ENCODE measurements around the gene MZF1.

Gene MZF1

DNA sequence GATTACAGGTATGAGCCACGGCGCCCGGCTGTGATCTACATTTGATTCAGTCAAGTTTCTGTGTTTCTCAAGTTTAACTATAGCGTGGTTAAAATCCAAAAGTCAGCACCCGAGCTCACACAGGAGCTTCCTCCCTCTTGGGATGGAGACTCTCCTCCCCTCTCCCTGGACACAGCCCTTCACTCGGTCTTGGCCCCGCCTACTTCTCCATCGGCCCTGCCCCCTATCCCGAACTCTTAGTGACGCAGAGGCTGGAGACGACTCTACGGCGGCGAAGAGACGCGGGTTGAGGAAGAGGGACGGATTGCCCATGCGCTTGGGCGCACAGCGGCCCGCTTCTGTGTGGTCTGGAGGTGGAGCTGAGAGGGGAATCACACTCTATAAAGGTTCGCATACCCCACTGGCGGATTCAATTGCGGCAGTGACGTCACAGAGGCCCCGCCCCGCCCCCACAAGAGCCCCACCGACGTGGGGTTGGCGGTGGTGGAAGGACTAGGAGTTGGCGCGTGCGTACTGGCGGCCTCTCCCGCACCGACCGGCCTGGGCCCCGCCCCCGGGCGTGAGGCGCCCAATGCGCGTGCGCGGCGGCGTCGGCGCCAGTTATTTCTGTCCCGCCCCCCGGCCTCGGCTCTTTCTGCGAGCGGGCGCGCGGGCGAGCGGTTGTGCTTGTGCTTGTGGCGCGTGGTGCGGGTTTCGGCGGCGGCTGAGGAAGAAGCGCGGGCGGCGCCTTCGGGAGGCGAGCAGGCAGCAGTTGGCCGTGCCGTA is 29.1 kb downstream of the MZF1 start, which contains the start of gene TRIM28 (continued):
- TF ChIP-seq, protein P1, sequence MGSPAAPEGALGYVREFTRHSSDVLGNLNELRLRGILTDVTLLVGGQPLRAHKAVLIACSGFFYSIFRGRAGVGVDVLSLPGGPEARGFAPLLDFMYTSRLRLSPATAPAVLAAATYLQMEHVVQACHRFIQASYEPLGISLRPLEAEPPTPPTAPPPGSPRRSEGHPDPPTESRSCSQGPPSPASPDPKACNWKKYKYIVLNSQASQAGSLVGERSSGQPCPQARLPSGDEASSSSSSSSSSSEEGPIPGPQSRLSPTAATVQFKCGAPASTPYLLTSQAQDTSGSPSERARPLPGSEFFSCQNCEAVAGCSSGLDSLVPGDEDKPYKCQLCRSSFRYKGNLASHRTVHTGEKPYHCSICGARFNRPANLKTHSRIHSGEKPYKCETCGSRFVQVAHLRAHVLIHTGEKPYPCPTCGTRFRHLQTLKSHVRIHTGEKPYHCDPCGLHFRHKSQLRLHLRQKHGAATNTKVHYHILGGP (tag by site-specific recombination; IDR thresholded peaks at IDR 0.05): no peak
- TF ChIP-seq, protein P2, sequence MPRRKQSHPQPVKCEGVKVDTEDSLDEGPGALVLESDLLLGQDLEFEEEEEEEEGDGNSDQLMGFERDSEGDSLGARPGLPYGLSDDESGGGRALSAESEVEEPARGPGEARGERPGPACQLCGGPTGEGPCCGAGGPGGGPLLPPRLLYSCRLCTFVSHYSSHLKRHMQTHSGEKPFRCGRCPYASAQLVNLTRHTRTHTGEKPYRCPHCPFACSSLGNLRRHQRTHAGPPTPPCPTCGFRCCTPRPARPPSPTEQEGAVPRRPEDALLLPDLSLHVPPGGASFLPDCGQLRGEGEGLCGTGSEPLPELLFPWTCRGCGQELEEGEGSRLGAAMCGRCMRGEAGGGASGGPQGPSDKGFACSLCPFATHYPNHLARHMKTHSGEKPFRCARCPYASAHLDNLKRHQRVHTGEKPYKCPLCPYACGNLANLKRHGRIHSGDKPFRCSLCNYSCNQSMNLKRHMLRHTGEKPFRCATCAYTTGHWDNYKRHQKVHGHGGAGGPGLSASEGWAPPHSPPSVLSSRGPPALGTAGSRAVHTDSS (tag by site-specific recombination; IDR thresholded peaks at IDR 0.05): 0 out of 2 replicates have a peak, but pooled peaks have one; percentile 17
- TF ChIP-seq ZNF366 (tag by site-specific recombination; conservative IDR thresholded peaks at IDR 0.05): peak; percentile 79
- TF ChIP-seq, protein P3, sequence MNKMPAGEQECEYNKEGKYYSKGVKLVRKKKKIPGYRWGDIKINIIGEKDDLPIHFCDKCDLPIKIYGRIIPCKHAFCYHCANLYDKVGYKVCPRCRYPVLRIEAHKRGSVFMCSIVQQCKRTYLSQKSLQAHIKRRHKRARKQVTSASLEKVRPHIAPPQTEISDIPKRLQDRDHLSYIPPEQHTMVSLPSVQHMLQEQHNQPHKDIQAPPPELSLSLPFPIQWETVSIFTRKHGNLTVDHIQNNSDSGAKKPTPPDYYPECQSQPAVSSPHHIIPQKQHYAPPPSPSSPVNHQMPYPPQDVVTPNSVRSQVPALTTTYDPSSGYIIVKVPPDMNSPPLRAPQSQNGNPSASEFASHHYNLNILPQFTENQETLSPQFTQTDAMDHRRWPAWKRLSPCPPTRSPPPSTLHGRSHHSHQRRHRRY (tag by site-specific recombination; IDR thresholded peaks at IDR 0.05): no peak
- TF ChIP-seq FEZF1 (tag by site-specific recombination; IDR thresholded peaks at IDR 0.05): peak; percentile 48; the same call in 1 of the 2 replicates
- peak; percentile 35; the same call in 1 of the 2 replicates for TF ChIP-seq ZNF600 (tag by site-specific recombination; IDR thresholded peaks at IDR 0.05)
- TF ChIP-seq ZNF629 (tag by site-specific recombination; IDR thresholded peaks at IDR 0.05): peak; percentile 98
- TF ChIP-seq ZNF660 (tag by site-specific recombination; IDR thresholded peaks at IDR 0.05): peak; percentile 85
- TF ChIP-seq ZNF585B (tag by site-specific recombination; IDR thresholded peaks at IDR 0.05): no peak
- TF ChIP-seq ZNF501 (tag by site-specific recombination; IDR thresholded peaks at IDR 0.05): peak; percentile 61; the same call in 1 of the 2 replicates
- TF ChIP-seq ZBTB7A (tag by site-specific recombination; IDR thresholded peaks at IDR 0.05; ENCODE audit: low read depth): no peak
- peak; percentile 97 for TF ChIP-seq ZBTB21 (tag by site-specific recombination; IDR thresholded peaks at IDR 0.05)
- TF ChIP-seq, protein P4, sequence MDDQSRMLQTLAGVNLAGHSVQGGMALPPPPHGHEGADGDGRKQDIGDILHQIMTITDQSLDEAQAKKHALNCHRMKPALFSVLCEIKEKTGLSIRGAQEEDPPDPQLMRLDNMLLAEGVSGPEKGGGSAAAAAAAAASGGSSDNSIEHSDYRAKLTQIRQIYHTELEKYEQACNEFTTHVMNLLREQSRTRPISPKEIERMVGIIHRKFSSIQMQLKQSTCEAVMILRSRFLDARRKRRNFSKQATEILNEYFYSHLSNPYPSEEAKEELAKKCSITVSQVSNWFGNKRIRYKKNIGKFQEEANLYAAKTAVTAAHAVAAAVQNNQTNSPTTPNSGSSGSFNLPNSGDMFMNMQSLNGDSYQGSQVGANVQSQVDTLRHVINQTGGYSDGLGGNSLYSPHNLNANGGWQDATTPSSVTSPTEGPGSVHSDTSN (CRISPR knock-in tag; IDR thresholded peaks at IDR 0.05): peak; percentile 96
- peak; percentile 81 for TF ChIP-seq ZBTB17 (tag by site-specific recombination; IDR thresholded peaks at IDR 0.05)
- peak; percentile 58 for TF ChIP-seq ZXDB (tag by site-specific recombination; IDR thresholded peaks at IDR 0.05)
- TF ChIP-seq, protein P5, sequence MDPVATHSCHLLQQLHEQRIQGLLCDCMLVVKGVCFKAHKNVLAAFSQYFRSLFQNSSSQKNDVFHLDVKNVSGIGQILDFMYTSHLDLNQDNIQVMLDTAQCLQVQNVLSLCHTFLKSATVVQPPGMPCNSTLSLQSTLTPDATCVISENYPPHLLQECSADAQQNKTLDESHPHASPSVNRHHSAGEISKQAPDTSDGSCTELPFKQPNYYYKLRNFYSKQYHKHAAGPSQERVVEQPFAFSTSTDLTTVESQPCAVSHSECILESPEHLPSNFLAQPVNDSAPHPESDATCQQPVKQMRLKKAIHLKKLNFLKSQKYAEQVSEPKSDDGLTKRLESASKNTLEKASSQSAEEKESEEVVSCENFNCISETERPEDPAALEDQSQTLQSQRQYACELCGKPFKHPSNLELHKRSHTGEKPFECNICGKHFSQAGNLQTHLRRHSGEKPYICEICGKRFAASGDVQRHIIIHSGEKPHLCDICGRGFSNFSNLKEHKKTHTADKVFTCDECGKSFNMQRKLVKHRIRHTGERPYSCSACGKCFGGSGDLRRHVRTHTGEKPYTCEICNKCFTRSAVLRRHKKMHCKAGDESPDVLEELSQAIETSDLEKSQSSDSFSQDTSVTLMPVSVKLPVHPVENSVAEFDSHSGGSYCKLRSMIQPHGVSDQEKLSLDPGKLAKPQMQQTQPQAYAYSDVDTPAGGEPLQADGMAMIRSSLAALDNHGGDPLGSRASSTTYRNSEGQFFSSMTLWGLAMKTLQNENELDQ (tag by site-specific recombination; IDR thresholded peaks at IDR 0.05; ENCODE audit: low read depth): no peak
- TF ChIP-seq, protein P6, sequence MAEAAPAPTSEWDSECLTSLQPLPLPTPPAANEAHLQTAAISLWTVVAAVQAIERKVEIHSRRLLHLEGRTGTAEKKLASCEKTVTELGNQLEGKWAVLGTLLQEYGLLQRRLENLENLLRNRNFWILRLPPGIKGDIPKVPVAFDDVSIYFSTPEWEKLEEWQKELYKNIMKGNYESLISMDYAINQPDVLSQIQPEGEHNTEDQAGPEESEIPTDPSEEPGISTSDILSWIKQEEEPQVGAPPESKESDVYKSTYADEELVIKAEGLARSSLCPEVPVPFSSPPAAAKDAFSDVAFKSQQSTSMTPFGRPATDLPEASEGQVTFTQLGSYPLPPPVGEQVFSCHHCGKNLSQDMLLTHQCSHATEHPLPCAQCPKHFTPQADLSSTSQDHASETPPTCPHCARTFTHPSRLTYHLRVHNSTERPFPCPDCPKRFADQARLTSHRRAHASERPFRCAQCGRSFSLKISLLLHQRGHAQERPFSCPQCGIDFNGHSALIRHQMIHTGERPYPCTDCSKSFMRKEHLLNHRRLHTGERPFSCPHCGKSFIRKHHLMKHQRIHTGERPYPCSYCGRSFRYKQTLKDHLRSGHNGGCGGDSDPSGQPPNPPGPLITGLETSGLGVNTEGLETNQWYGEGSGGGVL (tag by site-specific recombination; IDR thresholded peaks at IDR 0.05): peak; percentile 23; the same call in 1 of the 2 replicates
- TF ChIP-seq, protein P7, sequence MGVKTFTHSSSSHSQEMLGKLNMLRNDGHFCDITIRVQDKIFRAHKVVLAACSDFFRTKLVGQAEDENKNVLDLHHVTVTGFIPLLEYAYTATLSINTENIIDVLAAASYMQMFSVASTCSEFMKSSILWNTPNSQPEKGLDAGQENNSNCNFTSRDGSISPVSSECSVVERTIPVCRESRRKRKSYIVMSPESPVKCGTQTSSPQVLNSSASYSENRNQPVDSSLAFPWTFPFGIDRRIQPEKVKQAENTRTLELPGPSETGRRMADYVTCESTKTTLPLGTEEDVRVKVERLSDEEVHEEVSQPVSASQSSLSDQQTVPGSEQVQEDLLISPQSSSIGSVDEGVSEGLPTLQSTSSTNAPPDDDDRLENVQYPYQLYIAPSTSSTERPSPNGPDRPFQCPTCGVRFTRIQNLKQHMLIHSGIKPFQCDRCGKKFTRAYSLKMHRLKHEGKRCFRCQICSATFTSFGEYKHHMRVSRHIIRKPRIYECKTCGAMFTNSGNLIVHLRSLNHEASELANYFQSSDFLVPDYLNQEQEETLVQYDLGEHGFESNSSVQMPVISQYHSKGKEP (tag by site-specific recombination; IDR thresholded peaks at IDR 0.05): peak; percentile 47; the same call in 1 of the 2 replicates
- 0 out of 2 replicates have a peak, but pooled peaks have one; percentile 8 for TF ChIP-seq ZNF394 (tag by site-specific recombination; IDR thresholded peaks at IDR 0.05; ENCODE audit: borderline replicate concordance)
- peak; percentile 9; the same call in 1 of the 2 replicates for TF ChIP-seq ZFP37 (tag by site-specific recombination; IDR thresholded peaks at IDR 0.05)
- TF ChIP-seq, protein P8, sequence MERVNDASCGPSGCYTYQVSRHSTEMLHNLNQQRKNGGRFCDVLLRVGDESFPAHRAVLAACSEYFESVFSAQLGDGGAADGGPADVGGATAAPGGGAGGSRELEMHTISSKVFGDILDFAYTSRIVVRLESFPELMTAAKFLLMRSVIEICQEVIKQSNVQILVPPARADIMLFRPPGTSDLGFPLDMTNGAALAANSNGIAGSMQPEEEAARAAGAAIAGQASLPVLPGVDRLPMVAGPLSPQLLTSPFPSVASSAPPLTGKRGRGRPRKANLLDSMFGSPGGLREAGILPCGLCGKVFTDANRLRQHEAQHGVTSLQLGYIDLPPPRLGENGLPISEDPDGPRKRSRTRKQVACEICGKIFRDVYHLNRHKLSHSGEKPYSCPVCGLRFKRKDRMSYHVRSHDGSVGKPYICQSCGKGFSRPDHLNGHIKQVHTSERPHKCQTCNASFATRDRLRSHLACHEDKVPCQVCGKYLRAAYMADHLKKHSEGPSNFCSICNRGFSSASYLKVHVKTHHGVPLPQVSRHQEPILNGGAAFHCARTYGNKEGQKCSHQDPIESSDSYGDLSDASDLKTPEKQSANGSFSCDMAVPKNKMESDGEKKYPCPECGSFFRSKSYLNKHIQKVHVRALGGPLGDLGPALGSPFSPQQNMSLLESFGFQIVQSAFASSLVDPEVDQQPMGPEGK (tag by site-specific recombination; IDR thresholded peaks at IDR 0.05): peak; percentile 88
